ENCODE measurements around the gene TNS1.
"Not testable (repeated sequence)": the region's sequence is repeated elsewhere in the genome, so short reads cannot be mapped to it uniquely, and the experiment has no call there.

The TNS1 gene

DNA sequence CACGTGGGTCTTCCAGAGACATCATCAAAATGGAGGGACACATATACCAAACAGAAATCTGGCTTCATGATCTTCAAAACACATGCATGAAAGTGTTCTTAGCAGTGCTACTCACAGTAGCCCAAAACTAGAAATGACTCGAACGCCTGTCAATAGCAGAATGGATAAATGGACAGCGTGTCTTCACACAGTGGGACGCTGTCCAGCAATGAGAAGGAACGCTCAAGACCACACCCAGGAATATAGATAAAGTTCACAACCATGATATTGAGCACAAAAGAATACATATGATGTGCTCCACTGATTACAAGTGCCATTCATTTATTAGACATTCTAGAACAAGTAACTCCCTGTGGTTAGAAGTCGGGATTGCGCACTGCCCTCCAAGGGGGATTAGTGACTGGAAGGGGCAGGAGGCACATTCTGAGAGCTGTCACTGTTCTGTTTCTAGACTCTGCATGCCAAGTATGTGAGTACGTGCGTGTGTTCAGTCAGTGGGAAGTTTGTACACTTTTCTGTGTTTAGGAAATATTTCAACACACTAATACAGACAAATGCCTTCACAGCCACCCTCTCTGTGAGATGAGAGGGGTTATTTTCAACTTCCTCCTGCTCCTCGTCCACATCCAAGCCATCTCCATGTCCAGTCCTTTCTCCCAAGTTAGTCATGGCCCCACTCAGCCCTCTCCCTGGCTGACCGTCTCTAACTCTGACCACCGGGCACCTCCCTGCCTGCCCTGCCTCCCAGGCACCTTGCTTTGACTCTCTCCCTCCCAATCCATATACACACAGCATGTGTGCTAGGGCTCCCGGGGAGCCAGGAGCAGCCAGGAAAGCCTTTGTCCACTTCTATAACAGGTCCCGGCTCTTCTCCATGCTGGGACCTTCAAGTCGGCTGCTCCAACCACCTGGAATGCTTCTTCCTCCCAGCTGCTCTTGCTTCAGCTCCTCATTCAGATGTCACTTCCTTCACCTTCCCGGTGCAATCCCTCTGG, 26.9 kb upstream of the TNS1 start:
- no peak for DNase-seq

DNA sequence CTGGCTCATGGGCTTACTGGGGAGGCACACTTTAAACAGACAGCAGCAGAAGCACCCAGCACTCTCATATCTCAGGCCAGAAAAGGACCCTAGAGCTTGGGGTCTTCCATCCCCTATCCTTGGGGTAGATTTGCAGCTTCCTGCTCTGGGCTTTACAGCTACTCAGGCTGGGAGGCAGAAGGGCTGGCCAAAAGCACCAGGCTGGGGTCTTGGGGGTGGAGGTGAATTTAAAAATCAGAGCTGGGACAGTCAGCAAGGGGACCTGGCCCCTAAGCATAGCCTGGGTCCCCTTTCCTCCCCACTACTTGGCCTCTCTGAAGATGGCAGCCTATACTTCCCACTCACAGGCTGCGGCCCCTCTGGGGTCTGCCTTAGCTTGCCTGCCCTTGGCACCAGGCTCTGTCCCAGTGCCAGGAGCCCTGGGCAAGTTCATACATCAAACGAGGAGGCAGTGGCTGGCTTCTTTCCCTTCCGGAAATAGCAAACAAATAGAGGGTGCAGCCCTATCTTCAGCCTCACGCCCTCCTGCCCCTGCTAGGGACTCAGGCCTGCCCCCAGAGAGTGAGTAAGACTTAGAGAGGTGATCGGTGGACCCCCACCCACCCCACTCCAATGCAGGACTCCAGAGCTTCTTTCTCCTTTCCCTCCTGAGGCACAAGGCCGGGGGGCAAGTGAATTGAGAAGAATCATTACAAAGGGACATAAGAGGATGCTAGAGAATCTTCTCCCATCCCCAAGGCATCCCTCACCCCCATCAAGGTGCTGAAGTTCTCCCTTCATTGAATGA, 26.0 kb upstream of the TNS1 start:
- DNase-seq: no peak

DNA sequence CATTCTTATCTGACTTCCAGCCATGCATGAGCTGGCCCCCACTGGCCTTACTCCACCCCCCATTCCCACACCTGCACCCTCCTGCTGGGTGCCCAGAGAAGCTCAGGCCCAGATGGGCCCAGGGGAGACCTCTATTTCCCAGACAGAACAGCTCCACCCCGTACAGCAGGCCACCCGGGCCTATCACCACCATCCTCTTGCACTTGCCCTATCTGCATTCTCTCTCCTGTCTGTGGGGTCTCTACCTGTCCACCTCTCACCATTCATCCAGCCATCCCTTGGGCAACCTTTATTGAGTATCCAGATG, 25.3 kb upstream of the TNS1 start:
- no peak for DNase-seq

DNA sequence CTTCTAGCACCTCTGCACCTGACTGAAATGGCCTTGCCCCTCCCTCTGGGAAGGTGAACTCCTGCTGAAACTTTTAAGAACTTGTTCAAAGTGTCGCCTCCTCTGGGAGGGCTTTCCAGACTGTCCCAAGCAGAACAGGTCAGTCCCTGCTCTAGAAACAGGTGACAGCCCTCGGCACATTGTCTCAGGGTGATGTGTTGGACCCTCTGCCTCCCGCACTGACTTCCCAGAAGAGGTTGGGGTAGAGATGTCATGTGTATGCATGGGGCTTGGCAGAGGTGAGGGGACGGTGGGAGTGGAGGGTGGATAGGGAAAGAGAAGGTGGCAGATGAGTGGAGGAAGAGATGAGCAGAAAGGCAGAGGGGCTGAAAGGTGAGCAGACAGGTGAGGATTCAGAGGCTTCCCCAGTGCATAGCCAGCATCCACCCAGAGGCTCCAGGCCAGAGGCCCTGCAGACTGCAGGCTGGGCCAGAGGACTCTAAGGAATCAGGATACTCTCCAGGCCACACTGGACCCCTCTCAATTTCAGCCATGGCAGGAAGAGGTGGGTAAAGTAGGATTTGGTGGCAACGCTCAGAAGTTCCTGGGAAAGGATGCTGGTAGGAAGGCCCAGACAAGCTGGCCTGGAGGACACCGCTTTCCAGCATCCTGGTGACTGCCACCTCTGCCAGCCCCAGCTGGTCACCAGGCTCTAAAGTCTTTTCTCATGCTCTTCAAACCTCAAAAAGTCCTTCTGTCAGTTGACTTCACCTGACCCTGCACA, 24.8 kb upstream of the TNS1 start:
- DNase-seq: no peak

DNA sequence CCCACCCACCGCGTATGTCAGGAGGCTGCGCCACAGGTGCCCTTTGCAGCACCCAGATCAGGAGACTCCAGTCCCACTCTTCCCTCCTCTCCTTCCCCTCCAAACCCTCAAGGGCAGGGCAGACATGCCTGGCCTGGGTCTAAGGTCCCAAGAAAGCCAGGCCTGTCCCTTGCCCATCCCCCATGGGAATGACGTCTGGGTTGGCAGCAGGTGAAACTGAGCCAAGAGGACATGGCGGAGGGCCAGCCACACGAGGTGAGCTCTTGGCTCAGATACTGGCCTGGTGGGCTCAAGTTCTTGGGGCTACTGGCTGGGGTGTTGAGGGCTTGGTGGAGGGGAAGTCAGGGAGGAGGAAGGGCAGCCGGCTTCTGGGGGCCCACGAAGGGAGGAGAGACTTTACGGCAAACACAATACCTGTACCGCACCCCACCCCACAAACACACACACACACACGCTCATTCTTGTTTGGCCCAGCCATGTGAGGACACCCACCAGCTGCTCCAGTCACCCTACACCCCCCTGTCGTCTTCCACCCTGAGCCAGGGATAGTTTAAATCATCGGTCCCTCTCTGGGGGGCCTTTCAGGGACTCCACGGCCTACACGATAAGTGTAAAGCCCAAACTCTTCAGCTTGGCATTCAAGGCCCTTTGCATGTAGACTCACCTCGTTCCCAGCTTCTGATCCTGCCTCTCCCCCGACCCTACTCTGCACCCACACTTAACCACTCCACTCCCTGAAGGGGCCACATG, 24.1 kb upstream of the TNS1 start:
- DNase-seq: no peak

DNA sequence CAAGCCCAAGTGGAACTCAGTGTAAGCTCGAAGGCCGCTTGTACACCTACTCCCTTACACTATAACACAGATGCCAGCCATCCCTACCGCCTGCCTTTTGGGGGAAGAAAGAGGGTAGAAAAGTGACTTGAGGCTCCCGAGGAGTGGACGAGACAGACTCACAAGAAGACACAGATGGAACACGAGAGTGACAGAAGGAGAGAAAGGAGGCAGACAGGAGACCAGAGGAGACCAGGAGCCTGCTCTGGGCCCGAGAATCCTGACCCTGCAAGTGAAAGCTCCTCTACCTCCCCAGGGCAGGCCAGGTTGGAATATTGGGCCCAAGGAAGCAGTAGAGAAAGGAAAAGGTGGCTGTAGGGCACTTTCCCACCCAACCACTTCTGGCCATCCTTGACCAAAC, 23.4 kb upstream of the TNS1 start:
- no peak for DNase-seq

DNA sequence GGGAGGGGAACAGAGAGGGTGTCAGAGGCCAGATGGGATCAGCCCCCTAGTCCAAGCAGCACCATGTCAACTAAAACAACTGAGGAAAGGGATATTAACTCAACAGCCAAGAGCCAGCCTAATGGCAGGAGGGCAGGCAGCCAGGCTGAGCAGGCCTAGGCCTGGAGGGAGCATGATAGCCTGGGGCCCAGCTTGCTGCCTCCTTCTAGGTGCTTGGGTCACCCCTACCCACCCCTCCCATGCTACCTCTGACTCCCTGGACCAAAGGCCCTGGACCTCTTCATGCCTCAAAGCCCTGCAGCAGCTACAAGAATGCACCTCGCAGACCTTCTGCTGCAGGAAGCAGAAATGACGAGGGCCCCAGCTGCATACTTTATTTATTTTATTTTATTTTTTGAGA, 22.1 kb upstream of the TNS1 start:
- DNase-seq: no peak

DNA sequence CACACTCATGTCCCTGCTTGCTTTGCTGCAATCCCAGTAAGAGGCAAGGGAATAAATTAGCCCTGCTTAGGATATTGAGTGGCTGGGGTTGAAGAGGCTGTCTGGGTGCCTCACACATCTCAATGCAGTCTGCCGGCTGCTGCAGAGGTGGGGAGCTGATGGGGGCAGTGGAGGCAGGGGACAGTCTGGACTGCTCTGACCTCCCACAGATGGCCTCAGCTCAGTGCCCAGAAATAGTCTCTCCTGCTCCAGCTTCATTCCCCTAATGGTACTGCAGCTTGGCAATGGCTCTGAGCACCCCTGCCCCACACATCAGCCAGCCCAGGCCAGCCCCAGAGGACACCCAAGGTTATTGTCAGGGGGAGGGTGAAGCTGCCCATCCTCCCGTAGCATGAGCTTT, 21.5 kb upstream of the TNS1 start:
- no peak for DNase-seq

DNA sequence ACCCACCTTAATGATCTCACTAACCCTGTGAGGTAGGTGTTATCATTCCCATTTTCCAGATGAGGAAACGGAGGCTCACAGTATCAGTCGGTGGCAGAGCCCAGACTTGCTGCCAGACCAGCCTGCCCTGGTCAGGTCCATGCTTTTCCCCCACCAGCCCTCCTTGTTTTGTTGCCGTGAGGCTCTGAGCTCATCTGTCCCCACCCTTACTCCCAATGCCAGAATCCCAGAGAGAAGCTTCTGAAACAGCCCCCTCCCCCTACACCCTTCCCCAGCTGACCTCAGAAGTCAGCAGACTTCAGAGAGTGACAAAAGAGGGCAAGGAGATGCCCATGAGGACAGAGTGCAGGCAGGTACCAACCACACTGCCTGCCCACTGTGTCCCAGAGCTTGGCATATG, 20.8 kb upstream of the TNS1 start:
- DNase-seq: no peak

DNA sequence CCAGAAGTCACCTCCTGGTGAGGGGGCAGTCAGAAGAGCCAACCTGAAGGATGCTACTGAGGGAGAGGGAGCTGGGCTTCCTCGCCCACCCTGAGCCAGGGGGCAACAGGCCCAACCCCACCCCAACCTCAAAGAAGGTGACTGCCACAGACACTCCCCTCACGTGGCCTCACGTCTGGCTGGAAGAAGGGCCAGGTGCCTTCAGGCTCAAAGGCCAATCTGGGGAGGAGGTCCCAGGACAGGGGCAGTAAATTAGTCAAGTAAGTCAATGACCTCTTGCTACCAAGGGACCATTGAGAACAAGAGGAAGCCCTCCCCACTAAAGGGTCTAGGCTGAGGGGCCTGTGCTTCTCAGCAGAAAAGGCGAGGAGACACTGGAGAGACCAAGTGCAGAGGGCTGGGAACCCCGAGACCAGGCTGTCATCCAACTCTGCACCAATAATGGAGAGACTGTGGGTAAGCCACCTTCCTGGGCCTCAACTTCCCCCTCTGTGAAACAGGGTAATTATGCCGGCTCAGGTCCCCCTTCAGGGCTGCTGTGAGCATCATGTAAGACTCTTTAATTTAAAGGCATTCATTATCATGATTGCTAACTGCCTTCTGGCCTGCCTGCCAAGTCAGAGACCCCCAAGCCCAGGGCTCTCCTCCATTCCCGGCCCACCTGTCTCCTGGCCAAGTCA, 20.2 kb upstream of the TNS1 start:
- peak in 1 of 3 experiments; percentile 0 for DNase-seq

DNA sequence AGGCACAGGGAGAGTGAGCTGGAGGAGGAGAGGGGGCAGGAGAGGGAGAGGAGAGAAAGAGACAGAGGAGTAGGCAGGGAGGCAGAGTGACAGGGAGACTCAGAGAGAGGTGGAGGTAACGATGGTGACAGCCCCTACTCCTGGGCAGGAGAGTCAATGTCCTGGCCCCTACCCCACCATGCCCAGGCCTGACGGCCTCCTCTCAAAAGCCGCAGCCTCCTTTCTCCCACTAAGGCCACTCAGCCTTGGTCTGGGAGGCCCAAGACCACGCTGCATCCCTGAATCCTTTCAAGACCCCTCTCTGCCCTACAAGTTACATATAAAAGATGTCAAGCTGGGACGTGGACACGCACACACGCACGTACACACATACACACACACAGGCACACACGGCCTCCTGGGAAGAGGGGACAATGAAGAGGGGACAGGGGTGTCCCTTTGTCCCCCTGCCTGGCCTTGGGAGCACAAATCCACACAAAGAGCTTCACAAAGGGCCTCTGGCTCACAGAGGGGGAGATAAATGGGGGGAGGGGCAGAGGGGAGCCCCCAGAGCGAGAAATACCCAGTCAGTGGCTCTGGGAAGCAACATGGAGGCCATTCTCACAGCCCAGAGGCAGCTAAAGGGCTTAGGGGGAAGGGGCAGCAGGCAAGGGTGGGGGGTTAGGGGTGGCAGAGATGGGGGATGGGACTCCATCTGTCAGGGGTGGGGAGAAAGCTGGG, 19.5 kb upstream of the TNS1 start:
- DNase-seq: no peak

DNA sequence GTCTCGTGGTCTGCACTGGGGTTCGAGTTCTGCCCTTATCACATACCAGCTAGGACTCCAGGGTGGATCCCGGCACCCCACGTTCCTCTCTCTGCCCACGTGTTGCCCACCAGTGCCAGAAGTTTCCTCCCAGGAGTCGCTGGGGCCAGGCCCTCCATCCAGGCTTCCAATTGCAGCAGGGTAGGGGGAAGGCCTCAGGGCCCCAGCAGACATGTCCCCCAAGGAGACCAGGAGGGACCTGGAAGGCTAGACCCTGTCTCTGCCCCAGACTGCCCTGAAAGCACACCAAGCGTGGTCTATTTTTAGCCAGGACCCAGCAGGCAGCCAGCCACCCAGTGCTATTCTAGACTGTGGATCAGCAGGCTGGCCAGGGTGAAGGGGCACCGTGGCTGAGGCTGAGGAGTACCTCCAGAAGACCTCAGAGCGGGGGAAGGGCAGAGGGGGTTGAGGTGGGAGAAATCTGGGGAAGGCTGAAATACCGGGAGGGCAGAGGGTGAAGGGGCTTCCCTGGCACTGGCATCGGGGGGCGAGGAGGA, 18.8 kb upstream of the TNS1 start:
- DNase-seq: no peak

DNA sequence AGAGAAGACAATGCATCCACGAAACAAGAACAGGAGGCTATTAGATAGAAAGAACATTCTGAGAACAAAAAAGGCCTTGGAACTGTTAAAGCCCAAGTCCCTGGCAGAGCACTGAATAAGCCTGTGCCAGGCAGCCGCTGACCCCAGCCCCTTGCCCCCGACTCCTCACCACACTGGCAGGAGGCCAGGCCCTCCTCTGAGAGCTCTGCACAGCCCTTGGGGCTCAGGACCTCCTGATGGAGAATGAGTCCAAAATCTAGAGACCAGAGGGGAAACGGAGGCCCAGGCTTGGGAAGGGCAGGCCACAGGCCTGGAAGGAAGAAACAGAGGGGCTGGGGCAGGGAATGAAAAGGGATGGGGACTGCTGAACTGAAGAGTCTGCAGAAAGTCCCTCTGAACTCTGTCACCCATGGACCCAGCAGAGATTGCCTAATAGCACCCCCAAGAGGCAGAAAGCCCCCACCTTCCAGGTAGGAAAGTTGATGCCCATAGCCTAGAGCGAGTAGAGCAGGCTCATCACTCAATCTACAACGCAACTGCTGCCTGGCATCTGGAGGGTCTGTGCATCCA, 18.3 kb upstream of the TNS1 start:
- DNase-seq: no peak

DNA sequence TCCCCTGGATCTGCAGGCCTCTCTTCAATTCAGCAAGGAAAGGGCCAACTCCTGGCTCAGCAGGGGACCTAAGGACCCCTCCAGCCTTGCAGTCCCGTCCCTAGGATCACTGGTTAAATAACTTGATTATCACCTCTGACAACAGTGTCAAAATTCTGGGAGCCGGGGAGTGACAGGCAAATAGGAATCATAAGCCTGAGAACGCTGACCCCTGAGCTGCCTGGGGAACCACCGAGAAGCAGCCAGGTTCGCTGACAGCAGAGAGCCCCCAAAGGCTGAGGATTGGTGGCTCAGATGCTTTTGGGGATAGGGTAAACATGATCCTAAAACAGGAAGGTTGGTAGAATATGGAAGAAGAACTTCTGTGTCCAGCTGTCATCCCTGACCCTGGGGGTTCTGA, 17.5 kb upstream of the TNS1 start:
- no peak for DNase-seq

DNA sequence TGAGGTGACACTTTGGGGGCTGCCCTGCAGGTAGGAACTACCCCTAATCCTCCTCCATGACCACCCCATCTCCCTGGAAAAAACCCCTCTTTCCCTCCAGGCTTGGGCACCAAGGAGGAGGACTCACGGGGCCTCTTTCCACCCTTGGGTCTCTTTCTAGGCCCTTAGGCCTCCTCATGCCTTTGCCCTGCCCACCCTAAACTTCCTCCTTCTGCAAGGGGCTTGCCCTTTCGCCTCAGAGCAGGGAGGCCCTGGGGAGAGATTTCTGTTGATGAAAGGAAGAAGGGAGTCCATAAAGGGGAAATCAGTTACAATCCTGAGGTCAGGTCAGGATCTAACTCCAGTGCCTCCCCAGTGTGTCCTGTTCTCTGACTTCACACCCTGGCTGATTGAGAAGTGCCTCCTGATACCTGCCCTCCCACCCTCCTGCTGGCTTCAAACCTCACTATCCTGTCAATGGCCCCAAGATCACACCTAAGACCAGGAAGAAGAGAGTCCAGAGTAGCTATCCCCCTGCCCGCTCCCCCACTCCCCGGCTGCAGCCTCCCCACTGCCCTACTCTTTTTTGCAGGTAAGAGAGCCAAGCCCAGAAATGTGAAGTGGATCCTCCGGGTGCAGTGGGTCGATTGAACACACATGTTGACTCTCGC, 16.7 kb upstream of the TNS1 start:
- no peak for DNase-seq

DNA sequence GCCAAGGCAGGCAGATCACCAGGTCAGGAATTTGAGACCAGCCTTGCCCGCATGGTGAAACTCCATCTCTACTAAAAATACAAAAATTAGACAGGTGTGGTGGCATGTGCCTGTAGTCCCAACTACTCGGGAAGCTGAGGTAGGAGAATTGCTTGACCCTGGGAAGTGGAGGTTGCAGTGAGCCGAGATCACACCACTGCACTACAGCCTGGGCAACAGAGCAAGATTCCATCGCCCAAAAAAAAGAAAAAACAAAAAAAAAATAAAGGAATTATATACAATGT, 16.0 kb upstream of the TNS1 start:
- DNase-seq: not testable (repeated sequence)

DNA sequence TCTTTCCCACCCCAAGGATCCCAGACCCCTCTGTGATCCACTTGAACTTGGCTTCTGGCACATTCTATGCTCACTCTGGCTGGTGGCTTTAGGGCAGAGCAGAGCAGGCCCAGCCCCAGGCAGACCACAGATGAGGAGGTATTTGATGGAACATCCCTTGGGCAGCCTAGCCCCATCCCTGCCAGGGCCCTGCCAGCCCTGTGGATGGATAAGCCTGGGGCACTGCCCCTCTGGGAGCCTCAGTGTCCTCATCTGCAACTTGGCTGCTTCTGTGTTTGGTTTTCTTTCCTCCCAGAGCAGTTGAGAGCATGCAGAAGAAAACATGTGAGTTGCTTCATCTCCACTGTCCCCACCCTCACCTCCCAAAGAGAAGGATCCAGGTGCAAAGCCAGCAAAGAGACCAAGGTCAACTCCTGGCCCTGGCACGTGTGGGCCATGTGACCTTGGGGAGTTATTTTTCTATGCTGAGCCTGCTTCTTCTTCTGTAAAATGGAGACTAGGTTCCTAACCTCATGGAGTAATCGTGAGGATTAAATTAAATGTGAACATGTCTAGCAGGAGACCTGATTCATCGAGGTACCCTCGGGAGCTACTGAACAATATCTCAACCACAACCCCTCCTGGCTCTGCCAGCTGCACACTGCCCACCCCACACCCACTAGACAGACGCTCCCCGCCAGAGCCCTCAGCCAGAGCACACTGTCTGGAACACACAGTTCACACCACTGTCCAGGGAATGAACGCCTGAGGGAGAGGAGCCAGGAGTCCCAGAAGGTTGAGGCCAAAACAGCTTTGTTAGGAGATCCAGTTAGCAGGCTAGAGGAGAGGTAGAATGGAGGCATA, 14.6 kb upstream of the TNS1 start:
- DNase-seq: no peak

DNA sequence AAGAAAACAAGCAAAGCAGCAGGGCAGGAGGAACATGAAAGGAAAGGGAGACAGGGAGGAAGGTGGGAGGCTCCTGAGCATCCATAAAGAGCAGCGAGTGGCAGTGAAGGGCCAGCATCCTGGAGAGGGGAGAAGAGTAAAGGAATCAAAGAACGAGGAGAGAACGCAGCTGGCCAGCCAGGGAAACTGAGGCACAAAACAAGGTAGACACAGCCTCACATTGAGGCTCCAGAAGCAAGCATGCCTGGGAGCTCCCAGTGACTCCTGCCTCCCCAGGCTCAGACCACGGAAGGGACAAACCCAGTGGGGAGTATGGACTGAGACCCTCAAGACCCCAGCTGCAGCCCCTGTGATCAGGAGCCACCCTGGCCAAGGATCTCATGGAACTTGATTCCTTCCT, 14.0 kb upstream of the TNS1 start:
- no peak for DNase-seq
